ENCODE measurements around the gene NAALADL2.
"Not testable (repeated sequence)": the region's sequence is repeated elsewhere in the genome, so short reads cannot be mapped to it uniquely, and the experiment has no call there.

Gene NAALADL2

GRCh38 chr3:175356899-175357324, 497.8 kb downstream of the NAALADL2 start:
- Histone ChIP-seq H3K9me2 (replicated peaks; ENCODE audit: insufficient read depth, low read length) (no peaks in the 10 kb centered on the region), H3K9me3 (ENCODE audit: insufficient read depth, low read length) (no peaks in the 10 kb centered on the region), H4K20me1 (ENCODE audit: low read depth, low read length) (no peaks in the 10 kb centered on the region), H3K36me3 (ENCODE audit: low read length) (no peaks in the 10 kb centered on the region), H3F3A (ENCODE audit: insufficient read depth) (no peaks in the 10 kb centered on the region), H3K9ac (ENCODE audit: low read length) (no peak overlapping the region), H3K4me2 (ENCODE audit: low read depth, low read length, poor library complexity, severe bottlenecking) (no peak overlapping the region), H3K27me3 (ENCODE audit: low read length) (no peaks in the 10 kb centered on the region), H3K4me3 (ENCODE audit: insufficient read depth, low read length, poor library complexity, severe bottlenecking) (no peak overlapping the region), H3K27ac (ENCODE audit: low read depth, low read length) (no peak overlapping the region), H3K79me2 (ENCODE audit: insufficient read depth, low read length) (no peaks in the 10 kb centered on the region), H2AFZ (ENCODE audit: low read depth, low read length, severe bottlenecking) (no peak overlapping the region)
- TF ChIP-seq CTCF (IDR thresholded peaks at IDR 0.05; ENCODE audit: insufficient read depth, low read length, poor library complexity, severe bottlenecking) (no peak), EZH2phosphoT487 (conservative IDR thresholded peaks at IDR 0.05; ENCODE audit: low read length) (no peak)

- Histone ChIP-seq H3K27ac (ENCODE audit: low read depth, low read length) (no peak overlapping the region), H3K9ac (ENCODE audit: low read length) (no peak overlapping the region), H3K36me3 (ENCODE audit: low read length) (no peaks in the 10 kb centered on the region), H2AFZ (ENCODE audit: low read depth, low read length, severe bottlenecking) (no peak overlapping the region), H3K27me3 (ENCODE audit: low read length) (no peaks in the 10 kb centered on the region), H3K9me2 (replicated peaks; ENCODE audit: insufficient read depth, low read length) (no peaks in the 10 kb centered on the region), H4K20me1 (ENCODE audit: low read depth, low read length) (no peaks in the 10 kb centered on the region), H3K9me3 (ENCODE audit: insufficient read depth, low read length) (no peaks in the 10 kb centered on the region), H3K79me2 (ENCODE audit: insufficient read depth, low read length) (no peaks in the 10 kb centered on the region), H3K4me3 (ENCODE audit: insufficient read depth, low read length, poor library complexity, severe bottlenecking) (no peak overlapping the region), H3F3A (ENCODE audit: insufficient read depth) (no peaks in the 10 kb centered on the region), H3K4me2 (ENCODE audit: low read depth, low read length, poor library complexity, severe bottlenecking) (no peak overlapping the region)
- TF ChIP-seq EZH2phosphoT487 (conservative IDR thresholded peaks at IDR 0.05; ENCODE audit: low read length) (no peak), CTCF (IDR thresholded peaks at IDR 0.05; ENCODE audit: insufficient read depth, low read length, poor library complexity, severe bottlenecking) (no peak)
These were observed 498.6 kb downstream of the NAALADL2 start for GRCh38 chr3:175357758-175358157.

GRCh38 chr3:175358935-175359334, 499.8 kb downstream of the NAALADL2 start:
- Histone ChIP-seq H3K9ac (ENCODE audit: low read length) (no peak overlapping the region), H3F3A (ENCODE audit: insufficient read depth) (no peaks in the 10 kb centered on the region), H3K4me2 (ENCODE audit: low read depth, low read length, poor library complexity, severe bottlenecking) (no peak overlapping the region), H4K20me1 (ENCODE audit: low read depth, low read length) (no peaks in the 10 kb centered on the region), H3K36me3 (ENCODE audit: low read length) (no peaks in the 10 kb centered on the region), H3K27ac (ENCODE audit: low read depth, low read length) (no peak overlapping the region), H3K27me3 (ENCODE audit: low read length) (no peaks in the 10 kb centered on the region), H2AFZ (ENCODE audit: low read depth, low read length, severe bottlenecking) (no peak overlapping the region), H3K4me3 (ENCODE audit: insufficient read depth, low read length, poor library complexity, severe bottlenecking) (no peak overlapping the region), H3K9me3 (ENCODE audit: insufficient read depth, low read length) (no peaks in the 10 kb centered on the region), H3K9me2 (replicated peaks; ENCODE audit: insufficient read depth, low read length) (no peaks in the 10 kb centered on the region), H3K79me2 (ENCODE audit: insufficient read depth, low read length) (no peaks in the 10 kb centered on the region)
- no peak for TF ChIP-seq EZH2phosphoT487 (conservative IDR thresholded peaks at IDR 0.05; ENCODE audit: low read length)
- TF ChIP-seq CTCF (IDR thresholded peaks at IDR 0.05; ENCODE audit: insufficient read depth, low read length, poor library complexity, severe bottlenecking), result no peak

GRCh38 chr3:175370426-175370825, 511.3 kb downstream of the NAALADL2 start:
- H3K9me2 ChIP-seq (replicated peaks; ENCODE audit: insufficient read depth, low read length); H3F3A ChIP-seq (ENCODE audit: insufficient read depth); H2AFZ ChIP-seq (ENCODE audit: low read depth, low read length, severe bottlenecking); H4K20me1 ChIP-seq (ENCODE audit: low read depth, low read length); H3K9ac ChIP-seq (ENCODE audit: low read length); H3K27ac ChIP-seq (ENCODE audit: low read depth, low read length); H3K9me3 ChIP-seq (ENCODE audit: insufficient read depth, low read length); H3K36me3 ChIP-seq (ENCODE audit: low read length); H3K4me3 ChIP-seq (ENCODE audit: insufficient read depth, low read length, poor library complexity, severe bottlenecking); H3K27me3 ChIP-seq (ENCODE audit: low read length); H3K4me2 ChIP-seq (ENCODE audit: low read depth, low read length, poor library complexity, severe bottlenecking); H3K79me2 ChIP-seq (ENCODE audit: insufficient read depth, low read length): not testable (repeated sequence)

- not testable (repeated sequence) for H4K20me1 ChIP-seq (ENCODE audit: low read depth, low read length); H3F3A ChIP-seq (ENCODE audit: insufficient read depth); H3K9ac ChIP-seq (ENCODE audit: low read length); H2AFZ ChIP-seq (ENCODE audit: low read depth, low read length, severe bottlenecking); H3K36me3 ChIP-seq (ENCODE audit: low read length); H3K9me3 ChIP-seq (ENCODE audit: insufficient read depth, low read length); H3K4me3 ChIP-seq (ENCODE audit: insufficient read depth, low read length, poor library complexity, severe bottlenecking); H3K27ac ChIP-seq (ENCODE audit: low read depth, low read length); H3K9me2 ChIP-seq (replicated peaks; ENCODE audit: insufficient read depth, low read length); H3K4me2 ChIP-seq (ENCODE audit: low read depth, low read length, poor library complexity, severe bottlenecking); H3K27me3 ChIP-seq (ENCODE audit: low read length); H3K79me2 ChIP-seq (ENCODE audit: insufficient read depth, low read length)
These were observed 512.1 kb downstream of the NAALADL2 start for GRCh38 chr3:175371187-175371586.
